H1 (cell line): Measurements from ENCODE around the gene GANAB. TPM values are rescaled to one million over a fixed set of nuclear protein-coding genes. Genes with fewer than 3 reads are reported as not detected.

Experiments used
- polyA plus RNA-seq, 7 experiments: library from polyadenylated mRNA; depleted of rRNA in 3 of 7; stranded (reverse) in 5 of 7; unstranded in 2 of 7; fragments of >200 nt in 5 of 7; fragments of 200-250 nt in 2 of 7; gene quantifications; 1 replicate in 5 of 7; 2 replicates in 1 of 7; 4 replicates in 1 of 7; pipeline versions ENCODE4 v1.2.1 to v1.2.3, GENCODE V29; 2011 to 2013; ENCODE audit warnings: missing spikeins in 2 of 7, mixed read lengths in 2 of 7
- total RNA-seq: library from RNA; stranded (reverse); fragmentation: NEBNext Ultra II Directional; extraction: Animal tissue kit (Norgen Biotek cat#: 25700); gene quantifications from 2 replicates; pipeline ENCODE4 v1.2.1, GENCODE V29; 2021
- TF ChIP-seq, protein P1 (sequence below): fragments of 300-600 bp; sonication (generic); IDR thresholded peaks from 2 replicates; pipeline ENCODE4 v1.7.1; 2012; ENCODE audit warnings: low read length, moderate library complexity, mild to moderate bottlenecking, inconsistent platforms; ENCODE audit not compliant: insufficient replicate concordance

GANAB gene
- total and polyA plus RNA-seq, 2 of the 8 experiments (the other 6 are each of a cell fraction or from before 2014, with no cell fraction given): 289 to 330 TPM

- TF ChIP-seq, protein P1, sequence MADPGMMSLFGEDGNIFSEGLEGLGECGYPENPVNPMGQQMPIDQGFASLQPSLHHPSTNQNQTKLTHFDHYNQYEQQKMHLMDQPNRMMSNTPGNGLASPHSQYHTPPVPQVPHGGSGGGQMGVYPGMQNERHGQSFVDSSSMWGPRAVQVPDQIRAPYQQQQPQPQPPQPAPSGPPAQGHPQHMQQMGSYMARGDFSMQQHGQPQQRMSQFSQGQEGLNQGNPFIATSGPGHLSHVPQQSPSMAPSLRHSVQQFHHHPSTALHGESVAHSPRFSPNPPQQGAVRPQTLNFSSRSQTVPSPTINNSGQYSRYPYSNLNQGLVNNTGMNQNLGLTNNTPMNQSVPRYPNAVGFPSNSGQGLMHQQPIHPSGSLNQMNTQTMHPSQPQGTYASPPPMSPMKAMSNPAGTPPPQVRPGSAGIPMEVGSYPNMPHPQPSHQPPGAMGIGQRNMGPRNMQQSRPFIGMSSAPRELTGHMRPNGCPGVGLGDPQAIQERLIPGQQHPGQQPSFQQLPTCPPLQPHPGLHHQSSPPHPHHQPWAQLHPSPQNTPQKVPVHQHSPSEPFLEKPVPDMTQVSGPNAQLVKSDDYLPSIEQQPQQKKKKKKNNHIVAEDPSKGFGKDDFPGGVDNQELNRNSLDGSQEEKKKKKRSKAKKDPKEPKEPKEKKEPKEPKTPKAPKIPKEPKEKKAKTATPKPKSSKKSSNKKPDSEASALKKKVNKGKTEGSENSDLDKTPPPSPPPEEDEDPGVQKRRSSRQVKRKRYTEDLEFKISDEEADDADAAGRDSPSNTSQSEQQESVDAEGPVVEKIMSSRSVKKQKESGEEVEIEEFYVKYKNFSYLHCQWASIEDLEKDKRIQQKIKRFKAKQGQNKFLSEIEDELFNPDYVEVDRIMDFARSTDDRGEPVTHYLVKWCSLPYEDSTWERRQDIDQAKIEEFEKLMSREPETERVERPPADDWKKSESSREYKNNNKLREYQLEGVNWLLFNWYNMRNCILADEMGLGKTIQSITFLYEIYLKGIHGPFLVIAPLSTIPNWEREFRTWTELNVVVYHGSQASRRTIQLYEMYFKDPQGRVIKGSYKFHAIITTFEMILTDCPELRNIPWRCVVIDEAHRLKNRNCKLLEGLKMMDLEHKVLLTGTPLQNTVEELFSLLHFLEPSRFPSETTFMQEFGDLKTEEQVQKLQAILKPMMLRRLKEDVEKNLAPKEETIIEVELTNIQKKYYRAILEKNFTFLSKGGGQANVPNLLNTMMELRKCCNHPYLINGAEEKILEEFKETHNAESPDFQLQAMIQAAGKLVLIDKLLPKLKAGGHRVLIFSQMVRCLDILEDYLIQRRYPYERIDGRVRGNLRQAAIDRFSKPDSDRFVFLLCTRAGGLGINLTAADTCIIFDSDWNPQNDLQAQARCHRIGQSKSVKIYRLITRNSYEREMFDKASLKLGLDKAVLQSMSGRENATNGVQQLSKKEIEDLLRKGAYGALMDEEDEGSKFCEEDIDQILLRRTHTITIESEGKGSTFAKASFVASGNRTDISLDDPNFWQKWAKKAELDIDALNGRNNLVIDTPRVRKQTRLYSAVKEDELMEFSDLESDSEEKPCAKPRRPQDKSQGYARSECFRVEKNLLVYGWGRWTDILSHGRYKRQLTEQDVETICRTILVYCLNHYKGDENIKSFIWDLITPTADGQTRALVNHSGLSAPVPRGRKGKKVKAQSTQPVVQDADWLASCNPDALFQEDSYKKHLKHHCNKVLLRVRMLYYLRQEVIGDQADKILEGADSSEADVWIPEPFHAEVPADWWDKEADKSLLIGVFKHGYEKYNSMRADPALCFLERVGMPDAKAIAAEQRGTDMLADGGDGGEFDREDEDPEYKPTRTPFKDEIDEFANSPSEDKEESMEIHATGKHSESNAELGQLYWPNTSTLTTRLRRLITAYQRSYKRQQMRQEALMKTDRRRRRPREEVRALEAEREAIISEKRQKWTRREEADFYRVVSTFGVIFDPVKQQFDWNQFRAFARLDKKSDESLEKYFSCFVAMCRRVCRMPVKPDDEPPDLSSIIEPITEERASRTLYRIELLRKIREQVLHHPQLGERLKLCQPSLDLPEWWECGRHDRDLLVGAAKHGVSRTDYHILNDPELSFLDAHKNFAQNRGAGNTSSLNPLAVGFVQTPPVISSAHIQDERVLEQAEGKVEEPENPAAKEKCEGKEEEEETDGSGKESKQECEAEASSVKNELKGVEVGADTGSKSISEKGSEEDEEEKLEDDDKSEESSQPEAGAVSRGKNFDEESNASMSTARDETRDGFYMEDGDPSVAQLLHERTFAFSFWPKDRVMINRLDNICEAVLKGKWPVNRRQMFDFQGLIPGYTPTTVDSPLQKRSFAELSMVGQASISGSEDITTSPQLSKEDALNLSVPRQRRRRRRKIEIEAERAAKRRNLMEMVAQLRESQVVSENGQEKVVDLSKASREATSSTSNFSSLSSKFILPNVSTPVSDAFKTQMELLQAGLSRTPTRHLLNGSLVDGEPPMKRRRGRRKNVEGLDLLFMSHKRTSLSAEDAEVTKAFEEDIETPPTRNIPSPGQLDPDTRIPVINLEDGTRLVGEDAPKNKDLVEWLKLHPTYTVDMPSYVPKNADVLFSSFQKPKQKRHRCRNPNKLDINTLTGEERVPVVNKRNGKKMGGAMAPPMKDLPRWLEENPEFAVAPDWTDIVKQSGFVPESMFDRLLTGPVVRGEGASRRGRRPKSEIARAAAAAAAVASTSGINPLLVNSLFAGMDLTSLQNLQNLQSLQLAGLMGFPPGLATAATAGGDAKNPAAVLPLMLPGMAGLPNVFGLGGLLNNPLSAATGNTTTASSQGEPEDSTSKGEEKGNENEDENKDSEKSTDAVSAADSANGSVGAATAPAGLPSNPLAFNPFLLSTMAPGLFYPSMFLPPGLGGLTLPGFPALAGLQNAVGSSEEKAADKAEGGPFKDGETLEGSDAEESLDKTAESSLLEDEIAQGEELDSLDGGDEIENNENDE: no peak
These were observed 1.2 kb upstream of the GANAB start (continued) for GRCh38 chr11:62647609-62648005.
